ENCODE measurements around the gene CREG1.

- TF ChIP-seq CTCF (IDR thresholded peaks at IDR 0.05; ENCODE audit: low read depth, low read length, poor library complexity, severe bottlenecking) = no peak
- no peak for TF ChIP-seq EZH2phosphoT487 (IDR thresholded peaks at IDR 0.05; ENCODE audit: borderline replicate concordance, low read length)
These were observed 2.2 kb downstream of the CREG1 start for GRCh38 chr1:167551362-167551761.
